ENCODE data around the gene SPATA31A3. TPM values are rescaled to one million over a fixed set of nuclear protein-coding genes. Genes with fewer than 3 reads are reported as not detected.
"Not testable (repeated sequence)": the region's sequence is repeated elsewhere in the genome, so short reads cannot be mapped to it uniquely, and the experiment has no call there.

SPATA31A3 gene
- not detected for polyA plus RNA-seq (ENCODE audit: insufficient read length)

DNA sequence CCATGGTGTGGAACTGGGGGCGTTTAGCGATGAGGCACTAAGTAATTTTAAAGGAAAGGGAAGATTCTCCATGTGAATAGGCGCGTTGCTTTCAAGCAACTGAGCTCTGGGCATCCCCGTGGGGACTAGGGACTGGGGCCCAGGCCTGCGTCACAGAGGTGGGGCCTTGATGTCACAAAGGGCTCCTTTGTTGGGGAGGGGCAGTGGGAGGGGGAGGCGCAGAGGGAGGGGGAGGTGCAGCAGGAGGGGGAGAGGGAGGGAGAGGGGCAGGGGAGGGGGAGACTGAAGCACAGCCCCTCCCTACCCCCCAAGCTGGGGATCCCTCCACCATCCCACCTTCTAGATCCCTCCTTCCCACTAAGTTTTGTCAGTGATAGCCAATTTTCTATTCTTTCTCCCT is at the start of gene SPATA31A3:
SPATA31A3 (minus strand) TSS at position 101 of the 400 bp plus-strand sequence; CDS start at position 72, 29 bp downstream.
- DNase-seq, result not testable (repeated sequence)

DNA sequence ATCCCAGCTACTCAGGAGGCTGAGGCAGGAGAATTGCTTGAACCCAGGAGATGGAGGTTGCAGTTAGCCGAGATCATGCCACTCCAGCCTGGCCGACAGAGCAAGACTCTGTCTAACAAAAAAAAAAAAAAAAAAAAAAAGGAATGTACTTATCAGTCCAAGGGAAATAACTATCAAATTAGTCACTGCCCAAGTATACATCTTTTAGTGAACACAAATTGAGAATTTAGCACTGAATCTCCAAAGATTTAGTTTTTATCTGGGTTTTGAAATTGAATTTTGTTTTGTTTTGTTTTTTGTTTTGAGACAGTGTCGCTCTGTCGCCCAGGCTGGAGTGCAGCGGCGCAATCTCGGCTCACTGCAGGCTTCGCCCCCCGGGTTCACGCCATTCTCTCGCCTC is 39.8 kb downstream of the SPATA31A3 start:
- DNase-seq, result not testable (repeated sequence)

DNA sequence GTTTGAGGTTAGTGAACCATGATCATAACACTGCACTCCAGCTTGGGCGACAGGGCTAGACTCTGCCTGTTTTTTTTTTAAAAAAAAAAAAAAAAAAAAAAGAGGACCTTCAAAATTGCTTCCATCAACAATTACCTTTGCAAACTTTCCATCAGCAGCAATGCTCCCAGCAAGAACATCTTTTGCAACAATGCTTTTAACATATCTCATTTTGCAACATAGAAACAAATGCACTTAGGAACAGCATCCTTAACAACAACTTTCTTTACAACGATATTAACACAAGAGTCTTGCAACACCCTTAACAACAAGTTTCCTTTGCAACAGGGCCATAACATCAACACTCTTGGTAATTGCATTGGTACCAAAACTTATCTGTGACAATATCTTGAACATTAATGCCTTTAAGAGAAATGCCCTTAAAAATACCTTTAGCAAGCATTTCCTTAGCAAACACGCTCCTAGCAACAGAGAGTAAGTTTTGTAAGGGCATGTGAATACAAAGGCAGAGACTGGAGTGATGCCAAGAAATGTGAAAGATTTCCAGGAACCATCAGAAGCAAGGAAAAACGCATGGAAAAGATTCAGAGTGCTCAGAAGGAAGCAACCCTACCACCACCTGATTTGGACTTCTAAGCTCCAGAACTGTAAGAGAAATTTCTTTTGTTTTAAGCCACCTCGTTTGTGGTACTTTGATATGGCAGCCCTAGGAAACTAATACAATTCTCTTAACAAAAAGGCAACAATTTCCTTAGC is 49.8 kb downstream of the SPATA31A3 start:
- DNase-seq, result not testable (repeated sequence)

- DNase-seq, result not testable (repeated sequence)
These were observed 52.2 kb downstream of the SPATA31A3 start for GRCh38 chr9:66939878-66940830.

DNA sequence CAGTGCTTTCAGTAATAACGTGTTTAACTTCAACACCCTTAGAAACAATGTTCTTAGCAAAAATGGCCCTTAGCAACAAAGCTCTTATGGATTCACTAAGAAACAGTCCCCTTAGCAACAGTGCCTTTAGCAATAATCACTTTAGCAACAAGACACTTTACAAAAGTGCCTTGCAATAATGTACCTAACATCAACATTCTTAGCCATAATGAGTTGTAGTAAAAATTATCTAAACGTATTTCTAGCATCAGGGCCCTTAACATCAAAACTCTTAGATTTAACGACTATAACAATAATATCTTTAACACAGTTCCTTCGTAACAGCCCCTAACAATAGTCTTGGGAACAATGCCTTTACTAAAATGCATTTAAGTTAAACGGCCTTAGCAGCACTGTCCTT is 54.0 kb downstream of the SPATA31A3 start:
- not testable (repeated sequence) for DNase-seq

DNA sequence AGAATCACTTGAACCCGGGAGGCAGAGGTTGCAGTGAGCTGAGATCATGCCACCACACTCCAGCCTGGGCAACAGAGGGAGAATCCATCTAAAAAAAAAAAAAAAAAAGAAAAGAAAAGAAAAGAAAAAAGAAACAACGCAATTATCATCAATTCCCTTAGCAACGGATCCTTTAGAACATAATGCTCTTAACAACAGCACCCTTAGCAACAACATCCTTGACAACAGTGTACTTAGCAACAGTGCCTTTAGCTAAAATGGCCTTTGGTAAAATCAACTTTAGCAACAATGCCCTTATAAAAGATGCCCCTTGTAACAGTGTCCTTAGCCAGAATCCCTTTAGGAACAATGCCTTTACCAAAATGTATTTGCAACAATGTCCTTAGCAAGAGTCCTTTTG is 54.7 kb downstream of the SPATA31A3 start:
- not testable (repeated sequence) for DNase-seq

Other genes starting within 250 kb of the SPATA31A3 start
- 2.6 TPM for gene ZNF658, start 91.8 kb downstream of the SPATA31A3 start, polyA plus RNA-seq (ENCODE audit: insufficient read length)